SK-N-SH (cell line): Measurements from ENCODE around the gene VPS33B. TPM values are rescaled to one million over a fixed set of nuclear protein-coding genes. Genes with fewer than 3 reads are reported as not detected.

Experiments used
- CTCF ChIA-PET: fragments of 300-600, 350-600 bp; formaldehyde crosslinking; extraction: SDS; loops from one replicate; lab custom pipeline; 2021; lab: Yijun Ruan, JAX
- POLR2A ChIA-PET: fragments of 350-600 bp; sonication (Branson Sonifier 250); formaldehyde crosslinking; extraction: SDS; loops from one replicate; lab custom pipeline; 2020; ENCODE audit warnings: antibody characterized with exemption, inconsistent platforms; lab: Yijun Ruan, JAX
- DNase-seq: peaks from one replicate; pipeline ENCODE4 v3.0.0; 2012
- H2AFZ ChIP-seq: fragments of 200-600 bp; sonication (generic); 2 replicates; pipeline ENCODE4 v1.8.1; 2016; ENCODE audit warnings: antibody characterized with exemption, mild to moderate bottlenecking, low read depth
- H3F3A ChIP-seq: fragments of 200-600 bp; sonication (generic); replicated peaks from 2 replicates; pipeline ENCODE3; 2016; ENCODE audit warnings: antibody characterized with exemption, mild to moderate bottlenecking; ENCODE audit not compliant: insufficient read depth
- H3K27ac ChIP-seq, 2 experiments: fragments of 200-500 bp in 1 of 2; fragments of 200-600 bp in 1 of 2; sonication (Bioruptor generic) in 1 of 2; sonication (generic), shearing (Covaris generic) in 1 of 2; 2 replicates each; pipeline versions ENCODE4 v1.5.1 to v1.6.1; 2014 to 2016; ENCODE audit warnings: low read depth in 2 of 2, inconsistent platforms in 1 of 2, low read length in 1 of 2, mild to moderate bottlenecking in 1 of 2, mixed read lengths in 1 of 2
- H3K27me3 ChIP-seq: fragments of 200-600 bp; sonication (generic), shearing (Covaris generic); 2 replicates; pipeline ENCODE4 v1.6.1; 2016; ENCODE audit warnings: mixed run types; ENCODE audit not compliant: insufficient read depth
- H3K36me3 ChIP-seq, 2 experiments: fragments of 200-500 bp in 1 of 2; fragments of 200-600 bp in 1 of 2; sonication (Bioruptor generic) in 1 of 2; sonication (generic) in 1 of 2; replicated peaks in 1 of 2; 2 replicates each; pipeline versions ENCODE3 to v1.5.1; 2014 to 2016; ENCODE audit warnings: low read length in 1 of 2, mild to moderate bottlenecking in 1 of 2; ENCODE audit not compliant: insufficient read depth in 2 of 2, control insufficient read depth in 1 of 2
- H3K4me1 ChIP-seq, 2 experiments: fragments of 200-500 bp in 1 of 2; fragments of 200-600 bp in 1 of 2; sonication (Bioruptor generic) in 1 of 2; sonication (generic), shearing (Covaris generic) in 1 of 2; 2 replicates each; pipeline versions ENCODE4 v1.5.1 to v1.6.1; 2014 to 2016; ENCODE audit warnings: low read depth in 1 of 2, low read length in 1 of 2, mixed run types in 1 of 2; ENCODE audit not compliant: insufficient read depth in 2 of 2, control insufficient read depth in 1 of 2
- H3K4me2 ChIP-seq: fragments of 200-600 bp; sonication (generic), shearing (Covaris generic); 2 replicates; pipeline ENCODE4 v1.6.1; 2017; ENCODE audit warnings: mixed run types
- H3K4me3 ChIP-seq, 2 experiments: fragments of 200-500 bp in 1 of 2; fragments of 200-600 bp in 1 of 2; sonication (Bioruptor generic) in 1 of 2; sonication (generic), shearing (Covaris generic) in 1 of 2; 2 replicates each; pipeline versions ENCODE4 v1.5.1 to v1.8.1; 2014 to 2016; ENCODE audit warnings: low read depth in 2 of 2, inconsistent platforms in 1 of 2, low read length in 1 of 2, mild to moderate bottlenecking in 1 of 2, mixed read lengths in 1 of 2, moderate library complexity in 1 of 2
- H3K79me2 ChIP-seq: fragments of 200-600 bp; sonication (generic); 2 replicates; pipeline ENCODE4 v1.8.1; 2017; ENCODE audit warnings: mild to moderate bottlenecking; ENCODE audit not compliant: insufficient read depth
- H3K9ac ChIP-seq: fragments of 200-600 bp; sonication (generic); 2 replicates; pipeline ENCODE4 v1.6.1; 2017; ENCODE audit warnings: mixed run types
- H3K9me2 ChIP-seq: fragments of 200-600 bp; sonication (generic); 2 replicates; pipeline ENCODE4 v1.6.1; 2017; ENCODE audit warnings: mixed run types
- H3K9me3 ChIP-seq: fragments of 200-600 bp; sonication (generic); 2 replicates; pipeline ENCODE4 v1.6.1; 2017; ENCODE audit warnings: mixed run types, mild to moderate bottlenecking, moderate library complexity
- H4K20me1 ChIP-seq: fragments of 200-600 bp; sonication (generic); 2 replicates; pipeline ENCODE4 v1.6.1; 2017; ENCODE audit warnings: mild to moderate bottlenecking, mixed run types; ENCODE audit not compliant: insufficient read depth
- CHD2 ChIP-seq: fragments of 150-350 bp; IDR thresholded peaks from 2 replicates; pipeline ENCODE4 v1.6.1; 2018; ENCODE audit warnings: low read length; ENCODE audit not compliant: partially characterized antibody
- EP300 ChIP-seq, 2 experiments: IDR thresholded peaks; 2 replicates each; pipeline versions ENCODE4 v1.4.0 to v1.6.1; 2012; ENCODE audit warnings: borderline replicate concordance in 1 of 2, low read depth in 1 of 2, low read length in 1 of 2
- EZH2phosphoT487 ChIP-seq: fragments of 200-600 bp; sonication (generic); IDR thresholded peaks from 2 replicates; pipeline ENCODE4 v1.6.1; 2017; ENCODE audit warnings: low read depth, mixed run types, mild to moderate bottlenecking, antibody characterized with exemption, moderate library complexity, borderline replicate concordance
- FOXJ3 ChIP-seq: sonication (generic); formaldehyde crosslinking; IDR thresholded peaks from 2 replicates; pipeline ENCODE4 v1.5.1; 2020; ENCODE audit warnings: mild to moderate bottlenecking, missing genetic modification reagents
- FOXM1 ChIP-seq: IDR thresholded peaks from 2 replicates; pipeline ENCODE4 v1.4.0; 2012; ENCODE audit warnings: low read depth, mild to moderate bottlenecking
- GABPA ChIP-seq: IDR thresholded peaks from 2 replicates; pipeline ENCODE4 v1.4.0; 2012; ENCODE audit warnings: low read depth, mild to moderate bottlenecking
- GATA2 ChIP-seq: sonication (generic); formaldehyde crosslinking; IDR thresholded peaks from 2 replicates; pipeline ENCODE4 v1.5.0; 2020; ENCODE audit warnings: mild to moderate bottlenecking, missing genetic modification reagents
- JUND ChIP-seq: IDR thresholded peaks from 2 replicates; pipeline ENCODE4 v1.4.0; 2012
- NFIC ChIP-seq: IDR thresholded peaks from 2 replicates; pipeline ENCODE4 v1.4.0; 2012; ENCODE audit warnings: borderline replicate concordance
- POLR2AphosphoS5 ChIP-seq: IDR thresholded peaks from 2 replicates; pipeline ENCODE4 v1.6.1; 2012; ENCODE audit warnings: low read depth, low read length
- RXRA ChIP-seq: IDR thresholded peaks from 2 replicates; pipeline ENCODE4 v1.4.0; 2012; ENCODE audit warnings: low read depth, mild to moderate bottlenecking, borderline replicate concordance
- SIN3A ChIP-seq: IDR thresholded peaks from 2 replicates; pipeline ENCODE4 v1.6.1; 2012; ENCODE audit warnings: low read depth, mild to moderate bottlenecking, low read length, moderate library complexity, borderline replicate concordance
- SMC3 ChIP-seq: IDR thresholded peaks from 2 replicates; pipeline ENCODE4 v1.6.1; 2012; ENCODE audit warnings: low read depth, low read length, improper control_type of control experiment
- TEAD4 ChIP-seq: IDR thresholded peaks from 2 replicates; pipeline ENCODE4 v1.4.0; 2012; ENCODE audit warnings: mild to moderate bottlenecking, borderline replicate concordance; ENCODE audit not compliant: insufficient read depth
- YY1 ChIP-seq: IDR thresholded peaks from 2 replicates; pipeline ENCODE4 v1.4.0; 2012; ENCODE audit warnings: low read depth, mild to moderate bottlenecking
- WGBS: methylation state at CpG from one replicate; pipeline ENCODE4 v1.1.6; 2017; ENCODE audit warnings: low lambda C conversion rate; 5-methylcytosine and 5-hydroxymethylcytosine counted together
- polyA plus RNA-seq, 3 experiments: library from polyadenylated mRNA; depleted of rRNA; stranded (reverse); fragments of >200 nt; gene quantifications; 2 replicates each; pipeline ENCODE4 v1.2.3, GENCODE V29; 2012
- TF ChIP-seq, protein P1 (sequence below): IDR thresholded peaks from 2 replicates; pipeline ENCODE4 v1.4.0; 2012; ENCODE audit warnings: low read depth, borderline replicate concordance
- TF ChIP-seq, protein P2 (sequence below): IDR thresholded peaks from 2 replicates; pipeline ENCODE4 v1.6.1; 2012; ENCODE audit warnings: mild to moderate bottlenecking, low read depth, low read length, moderate library complexity
- TF ChIP-seq, protein P3 (sequence below): fragments of 150-350 bp; IDR thresholded peaks from 2 replicates; pipeline ENCODE4 v1.6.1; 2017; ENCODE audit warnings: antibody characterized with exemption, low read length, low read depth, borderline replicate concordance
- TF ChIP-seq, protein P4 (sequence below): IDR thresholded peaks from 2 replicates; pipeline ENCODE4 v1.4.0; 2012; ENCODE audit warnings: low read depth, borderline replicate concordance
- TF ChIP-seq, protein P5 (sequence below): fragments of 200-600 bp; sonication (generic); IDR thresholded peaks from 2 replicates; pipeline ENCODE4 v1.6.1; 2017; ENCODE audit warnings: antibody characterized with exemption, mild to moderate bottlenecking, moderate library complexity
- TF ChIP-seq, protein P6 (sequence below): IDR thresholded peaks from 2 replicates; pipeline ENCODE4 v1.4.0; 2012; ENCODE audit warnings: low read depth

VPS33B gene
- polyA plus RNA-seq, 1 of the 3 experiments (the other 2 are of a cell fraction): 16.6 TPM

DNA sequence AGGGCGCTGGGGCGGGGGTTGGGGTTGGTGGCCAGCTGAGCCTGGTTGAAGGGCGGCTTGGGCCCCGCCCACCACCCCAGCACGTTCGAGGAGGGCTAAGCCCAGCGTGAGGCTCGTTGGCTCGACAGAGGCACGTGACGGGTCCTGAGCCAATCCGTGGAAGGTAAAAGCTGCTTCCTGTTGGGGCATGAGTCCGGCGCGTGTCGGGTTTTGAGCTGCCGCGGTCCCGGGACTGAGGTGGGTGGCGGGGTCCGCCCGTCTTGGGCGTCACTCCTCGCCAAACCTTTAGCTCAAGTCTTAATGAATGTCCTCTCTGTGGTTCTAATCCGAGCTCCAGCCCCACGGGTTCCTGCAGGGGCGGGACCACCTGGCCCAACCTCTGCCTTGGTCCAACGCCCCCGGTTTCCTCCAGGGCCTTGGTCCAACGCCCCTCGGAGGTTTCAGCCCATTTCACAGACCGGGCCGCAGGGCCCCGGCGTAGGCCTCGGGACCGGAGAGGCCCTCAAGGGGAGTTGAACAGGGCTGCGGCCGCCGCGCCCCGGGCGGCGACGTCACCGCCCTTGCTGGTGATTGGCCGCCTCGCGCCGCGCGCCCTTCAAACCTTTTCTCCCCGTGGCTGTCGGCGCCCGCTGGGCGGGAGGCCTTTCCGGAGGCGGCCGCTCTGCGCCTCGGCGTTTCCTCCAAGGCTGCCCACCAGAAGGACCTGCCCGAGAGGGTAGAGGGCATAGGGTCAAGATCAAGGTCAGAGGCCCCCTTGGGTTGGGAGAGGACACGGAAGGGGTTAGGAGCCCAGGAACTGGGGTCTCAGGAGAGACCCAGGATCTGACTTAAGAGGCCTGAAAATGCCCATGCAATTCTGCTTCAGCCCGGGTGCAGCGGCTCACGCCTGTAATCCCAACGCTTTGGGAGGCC is 67.4 kb downstream of the VPS33B start, which contains the start of gene RCCD1:
RCCD1 (plus strand) TSS at position 173 of the 912 bp plus-strand sequence. CDS start 1,851 bp downstream, outside the sequence.
- ChIA-PET POLR2A (interaction anchor here (0.6 to 2.6 kb wide), 8 partner anchors 12 to 95 kb away, joined by 3 to 23 read pairs (median 4); partner anchors contain the start of genes HDDC3 and UNC45A), CTCF (interaction anchor here (1.0 to 10.8 kb wide), 12 partner anchors 8 to 1122 kb away, joined by 3 to 186 read pairs (median 12); partner anchors contain the start of genes HDDC3 and UNC45A)
- 2% methylated on average over 26 of the region's 69 CpGs for WGBS
- TF ChIP-seq CHD2 (peak; percentile 50), GATA2 (no peak), EP300 (IDR thresholded peaks at IDR 0.05; ENCODE audit: borderline replicate concordance in 1 of 2, low read depth in 1 of 2, low read length in 1 of 2) (no peak), TEAD4 (no peak), RXRA (no peak), FOXM1 (peak; percentile 98), NFIC (no peak), GABPA (peak; percentile 32), SMC3 (no peak), FOXJ3 (CRISPR knock-in tag) (0 out of 2 replicates have a peak, but pooled peaks have one; percentile 21), YY1 (no peak), JUND (0 out of 2 replicates have a peak, but pooled peaks have one; percentile 5), POLR2AphosphoS5 (peak; percentile 87; the same call in 1 of the 2 replicates), SIN3A (peak; percentile 95; the same call in 1 of the 2 replicates), EZH2phosphoT487 (no peak)
- TF ChIP-seq, protein P1, sequence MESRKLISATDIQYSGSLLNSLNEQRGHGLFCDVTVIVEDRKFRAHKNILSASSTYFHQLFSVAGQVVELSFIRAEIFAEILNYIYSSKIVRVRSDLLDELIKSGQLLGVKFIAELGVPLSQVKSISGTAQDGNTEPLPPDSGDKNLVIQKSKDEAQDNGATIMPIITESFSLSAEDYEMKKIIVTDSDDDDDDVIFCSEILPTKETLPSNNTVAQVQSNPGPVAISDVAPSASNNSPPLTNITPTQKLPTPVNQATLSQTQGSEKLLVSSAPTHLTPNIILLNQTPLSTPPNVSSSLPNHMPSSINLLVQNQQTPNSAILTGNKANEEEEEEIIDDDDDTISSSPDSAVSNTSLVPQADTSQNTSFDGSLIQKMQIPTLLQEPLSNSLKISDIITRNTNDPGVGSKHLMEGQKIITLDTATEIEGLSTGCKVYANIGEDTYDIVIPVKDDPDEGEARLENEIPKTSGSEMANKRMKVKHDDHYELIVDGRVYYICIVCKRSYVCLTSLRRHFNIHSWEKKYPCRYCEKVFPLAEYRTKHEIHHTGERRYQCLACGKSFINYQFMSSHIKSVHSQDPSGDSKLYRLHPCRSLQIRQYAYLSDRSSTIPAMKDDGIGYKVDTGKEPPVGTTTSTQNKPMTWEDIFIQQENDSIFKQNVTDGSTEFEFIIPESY: no peak
- TF ChIP-seq, protein P2, sequence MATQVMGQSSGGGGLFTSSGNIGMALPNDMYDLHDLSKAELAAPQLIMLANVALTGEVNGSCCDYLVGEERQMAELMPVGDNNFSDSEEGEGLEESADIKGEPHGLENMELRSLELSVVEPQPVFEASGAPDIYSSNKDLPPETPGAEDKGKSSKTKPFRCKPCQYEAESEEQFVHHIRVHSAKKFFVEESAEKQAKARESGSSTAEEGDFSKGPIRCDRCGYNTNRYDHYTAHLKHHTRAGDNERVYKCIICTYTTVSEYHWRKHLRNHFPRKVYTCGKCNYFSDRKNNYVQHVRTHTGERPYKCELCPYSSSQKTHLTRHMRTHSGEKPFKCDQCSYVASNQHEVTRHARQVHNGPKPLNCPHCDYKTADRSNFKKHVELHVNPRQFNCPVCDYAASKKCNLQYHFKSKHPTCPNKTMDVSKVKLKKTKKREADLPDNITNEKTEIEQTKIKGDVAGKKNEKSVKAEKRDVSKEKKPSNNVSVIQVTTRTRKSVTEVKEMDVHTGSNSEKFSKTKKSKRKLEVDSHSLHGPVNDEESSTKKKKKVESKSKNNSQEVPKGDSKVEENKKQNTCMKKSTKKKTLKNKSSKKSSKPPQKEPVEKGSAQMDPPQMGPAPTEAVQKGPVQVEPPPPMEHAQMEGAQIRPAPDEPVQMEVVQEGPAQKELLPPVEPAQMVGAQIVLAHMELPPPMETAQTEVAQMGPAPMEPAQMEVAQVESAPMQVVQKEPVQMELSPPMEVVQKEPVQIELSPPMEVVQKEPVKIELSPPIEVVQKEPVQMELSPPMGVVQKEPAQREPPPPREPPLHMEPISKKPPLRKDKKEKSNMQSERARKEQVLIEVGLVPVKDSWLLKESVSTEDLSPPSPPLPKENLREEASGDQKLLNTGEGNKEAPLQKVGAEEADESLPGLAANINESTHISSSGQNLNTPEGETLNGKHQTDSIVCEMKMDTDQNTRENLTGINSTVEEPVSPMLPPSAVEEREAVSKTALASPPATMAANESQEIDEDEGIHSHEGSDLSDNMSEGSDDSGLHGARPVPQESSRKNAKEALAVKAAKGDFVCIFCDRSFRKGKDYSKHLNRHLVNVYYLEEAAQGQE: no peak
- TF ChIP-seq, protein P3, sequence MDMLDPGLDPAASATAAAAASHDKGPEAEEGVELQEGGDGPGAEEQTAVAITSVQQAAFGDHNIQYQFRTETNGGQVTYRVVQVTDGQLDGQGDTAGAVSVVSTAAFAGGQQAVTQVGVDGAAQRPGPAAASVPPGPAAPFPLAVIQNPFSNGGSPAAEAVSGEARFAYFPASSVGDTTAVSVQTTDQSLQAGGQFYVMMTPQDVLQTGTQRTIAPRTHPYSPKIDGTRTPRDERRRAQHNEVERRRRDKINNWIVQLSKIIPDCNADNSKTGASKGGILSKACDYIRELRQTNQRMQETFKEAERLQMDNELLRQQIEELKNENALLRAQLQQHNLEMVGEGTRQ: peak; percentile 92
- TF ChIP-seq, protein P4, sequence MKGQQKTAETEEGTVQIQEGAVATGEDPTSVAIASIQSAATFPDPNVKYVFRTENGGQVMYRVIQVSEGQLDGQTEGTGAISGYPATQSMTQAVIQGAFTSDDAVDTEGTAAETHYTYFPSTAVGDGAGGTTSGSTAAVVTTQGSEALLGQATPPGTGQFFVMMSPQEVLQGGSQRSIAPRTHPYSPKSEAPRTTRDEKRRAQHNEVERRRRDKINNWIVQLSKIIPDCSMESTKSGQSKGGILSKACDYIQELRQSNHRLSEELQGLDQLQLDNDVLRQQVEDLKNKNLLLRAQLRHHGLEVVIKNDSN: peak; percentile 97
- TF ChIP-seq, protein P5, sequence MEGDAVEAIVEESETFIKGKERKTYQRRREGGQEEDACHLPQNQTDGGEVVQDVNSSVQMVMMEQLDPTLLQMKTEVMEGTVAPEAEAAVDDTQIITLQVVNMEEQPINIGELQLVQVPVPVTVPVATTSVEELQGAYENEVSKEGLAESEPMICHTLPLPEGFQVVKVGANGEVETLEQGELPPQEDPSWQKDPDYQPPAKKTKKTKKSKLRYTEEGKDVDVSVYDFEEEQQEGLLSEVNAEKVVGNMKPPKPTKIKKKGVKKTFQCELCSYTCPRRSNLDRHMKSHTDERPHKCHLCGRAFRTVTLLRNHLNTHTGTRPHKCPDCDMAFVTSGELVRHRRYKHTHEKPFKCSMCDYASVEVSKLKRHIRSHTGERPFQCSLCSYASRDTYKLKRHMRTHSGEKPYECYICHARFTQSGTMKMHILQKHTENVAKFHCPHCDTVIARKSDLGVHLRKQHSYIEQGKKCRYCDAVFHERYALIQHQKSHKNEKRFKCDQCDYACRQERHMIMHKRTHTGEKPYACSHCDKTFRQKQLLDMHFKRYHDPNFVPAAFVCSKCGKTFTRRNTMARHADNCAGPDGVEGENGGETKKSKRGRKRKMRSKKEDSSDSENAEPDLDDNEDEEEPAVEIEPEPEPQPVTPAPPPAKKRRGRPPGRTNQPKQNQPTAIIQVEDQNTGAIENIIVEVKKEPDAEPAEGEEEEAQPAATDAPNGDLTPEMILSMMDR: no peak
- TF ChIP-seq, protein P6, sequence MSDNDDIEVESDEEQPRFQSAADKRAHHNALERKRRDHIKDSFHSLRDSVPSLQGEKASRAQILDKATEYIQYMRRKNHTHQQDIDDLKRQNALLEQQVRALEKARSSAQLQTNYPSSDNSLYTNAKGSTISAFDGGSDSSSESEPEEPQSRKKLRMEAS: peak; percentile 83

More for the DNA sequence above, 67.4 kb downstream of the VPS33B start, which contains the start of gene RCCD1:
- peak within 1 kb of the TSS; percentile 86 for H3K4me2 ChIP-seq
- no peaks in the 10 kb centered on the region for H3K27me3 ChIP-seq
- H4K20me1 ChIP-seq: no peaks in the 10 kb centered on the region
- peaks cover 0 to 23% of the 10 kb centered on the region in 2 experiments; a peak in 1 of 4 replicates for H3K4me1 ChIP-seq
- H3K9ac ChIP-seq: peak within 1 kb of the TSS; percentile 94
- peak within 1 kb of the TSS; percentile 85 to 88 for H3K27ac ChIP-seq
- no peaks in the 10 kb centered on the region for H3K9me3 ChIP-seq
- no peaks in the 10 kb centered on the region for H3K9me2 ChIP-seq
- peaks cover 30% of the 10 kb centered on the region for H3K79me2 ChIP-seq
- H3K4me3 ChIP-seq: peak within 1 kb of the TSS; percentile 76 to 81
- peaks cover 12% of the 10 kb centered on the region for H3F3A ChIP-seq
- DNase-seq: peak; percentile 98
- H3K36me3 ChIP-seq: peaks cover 6 to 30% of the 10 kb centered on the region in 2 experiments
- H2AFZ ChIP-seq: peak within 1 kb of the TSS; percentile 94
